Peyer's patch (tissue), 4 donors: Measurements from ENCODE around the gene PPP4R3A. TPM values are rescaled to one million over a fixed set of nuclear protein-coding genes. Genes with fewer than 3 reads are reported as not detected.

Source experiments
- DNase-seq, 3 donors: peaks; one replicate each; pipeline ENCODE4 v3.0.0-alpha.2; 2017 to 2019
- H3K27ac ChIP-seq, 4 donors: fragments of 200-600 bp; sonication (generic); one replicate each; pipeline ENCODE4 v1.5.1; 2016 to 2019
- H3K27me3 ChIP-seq, 2 donors: fragments of 200-600 bp; sonication (generic); one replicate each; pipeline ENCODE4 v1.5.1; 2019
- H3K36me3 ChIP-seq, 3 donors: fragments of 200-600 bp; sonication (generic); one replicate each; pipeline ENCODE4 v1.5.1; 2016 to 2019
- H3K4me1 ChIP-seq, 4 donors: fragments of 200-600 bp; sonication (generic); one replicate each; pipeline ENCODE4 v1.5.1; 2016 to 2019
- H3K4me3 ChIP-seq, 4 donors: fragments of 200-600 bp; sonication (generic); 1 replicate in 3 of 4; 2 replicates in 1 of 4; pipeline ENCODE4 v1.5.1; 2016 to 2019; ENCODE audit warnings: mild to moderate bottlenecking in 1 of 4
- H3K9me3 ChIP-seq, 4 donors: fragments of 200-600 bp; sonication (generic); one replicate each; pipeline ENCODE4 v1.5.1; 2016 to 2019; ENCODE audit warnings: mild to moderate bottlenecking in 1 of 4
- POLR2A ChIP-seq, 2 donors: fragments of 450-650 bp; IDR thresholded peaks; one replicate each; pipeline ENCODE4 v1.5.1; 2017; ENCODE audit warnings: antibody characterized with exemption in 2 of 2, mild to moderate bottlenecking in 2 of 2, moderate library complexity in 2 of 2
- total RNA-seq, 4 donors: library from RNA; depleted of rRNA; stranded (reverse); fragments of >200 nt; gene quantifications; one replicate each; pipeline ENCODE4 v1.1.0, GENCODE V29; 2016
- TF ChIP-seq, protein P1 (sequence below), 6 experiments: fragments of 450-650 bp in 4 of 6; fragments of 200-600 bp in 2 of 6; sonication (generic) in 1 of 6; IDR thresholded peaks; one replicate each; pipeline ENCODE4 v1.5.1; 2017 to 2019; ENCODE audit warnings: antibody characterized with exemption in 6 of 6, mild to moderate bottlenecking in 3 of 6, moderate library complexity in 1 of 6

Gene PPP4R3A
- total RNA-seq, 4 donors from 2014 or later, result 103 to 194 (median 116) TPM

DNA sequence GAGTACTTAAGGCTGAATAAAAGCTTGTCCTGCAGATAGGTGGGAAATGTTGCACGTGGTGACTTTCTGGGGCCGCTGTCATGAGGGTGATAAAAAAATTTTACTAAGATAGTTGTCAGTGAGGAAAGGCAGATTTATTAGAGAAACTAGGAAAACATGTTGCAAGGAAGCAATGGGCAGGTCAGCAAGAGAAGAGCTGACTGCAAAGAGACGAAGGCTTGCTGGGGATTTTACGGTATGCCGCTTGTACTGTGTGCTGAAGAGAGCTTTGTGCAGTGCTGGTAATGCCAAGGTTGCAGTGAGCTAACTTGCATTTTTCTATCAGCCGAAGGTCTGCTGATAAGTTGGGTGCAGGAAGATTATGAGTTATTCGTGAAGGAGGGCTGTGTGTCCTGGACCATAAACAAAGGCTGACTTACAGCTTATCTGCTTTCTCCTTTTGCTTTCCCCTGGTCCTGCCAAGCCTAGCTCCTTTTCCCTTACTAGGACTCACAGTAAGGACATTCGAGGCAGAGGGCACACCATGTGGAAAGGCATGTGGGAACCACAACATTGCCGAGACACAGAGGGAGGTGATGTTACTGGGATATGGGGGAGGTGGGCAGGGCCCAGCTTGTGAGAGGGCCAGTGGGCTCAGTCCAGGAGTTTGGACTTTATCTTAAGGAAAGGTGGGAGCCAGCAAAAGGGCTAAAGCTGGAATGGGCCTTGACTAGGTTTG lies 85.1 kb downstream of the PPP4R3A start:
- no peak overlapping the region for H3K27ac ChIP-seq
- no peak overlapping the region for H3K4me3 ChIP-seq
- no peaks in the 10 kb centered on the region for H3K27me3 ChIP-seq
- no peaks in the 10 kb centered on the region for H3K36me3 ChIP-seq
- H3K9me3 ChIP-seq, result no peaks in the 10 kb centered on the region
- TF ChIP-seq POLR2A (IDR thresholded peaks at IDR 0.05), result no peak
- TF ChIP-seq, protein P1, sequence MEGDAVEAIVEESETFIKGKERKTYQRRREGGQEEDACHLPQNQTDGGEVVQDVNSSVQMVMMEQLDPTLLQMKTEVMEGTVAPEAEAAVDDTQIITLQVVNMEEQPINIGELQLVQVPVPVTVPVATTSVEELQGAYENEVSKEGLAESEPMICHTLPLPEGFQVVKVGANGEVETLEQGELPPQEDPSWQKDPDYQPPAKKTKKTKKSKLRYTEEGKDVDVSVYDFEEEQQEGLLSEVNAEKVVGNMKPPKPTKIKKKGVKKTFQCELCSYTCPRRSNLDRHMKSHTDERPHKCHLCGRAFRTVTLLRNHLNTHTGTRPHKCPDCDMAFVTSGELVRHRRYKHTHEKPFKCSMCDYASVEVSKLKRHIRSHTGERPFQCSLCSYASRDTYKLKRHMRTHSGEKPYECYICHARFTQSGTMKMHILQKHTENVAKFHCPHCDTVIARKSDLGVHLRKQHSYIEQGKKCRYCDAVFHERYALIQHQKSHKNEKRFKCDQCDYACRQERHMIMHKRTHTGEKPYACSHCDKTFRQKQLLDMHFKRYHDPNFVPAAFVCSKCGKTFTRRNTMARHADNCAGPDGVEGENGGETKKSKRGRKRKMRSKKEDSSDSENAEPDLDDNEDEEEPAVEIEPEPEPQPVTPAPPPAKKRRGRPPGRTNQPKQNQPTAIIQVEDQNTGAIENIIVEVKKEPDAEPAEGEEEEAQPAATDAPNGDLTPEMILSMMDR (IDR thresholded peaks at IDR 0.05), result no peak
- no peak for DNase-seq
- H3K4me1 ChIP-seq, result no peaks in the 10 kb centered on the region

DNA sequence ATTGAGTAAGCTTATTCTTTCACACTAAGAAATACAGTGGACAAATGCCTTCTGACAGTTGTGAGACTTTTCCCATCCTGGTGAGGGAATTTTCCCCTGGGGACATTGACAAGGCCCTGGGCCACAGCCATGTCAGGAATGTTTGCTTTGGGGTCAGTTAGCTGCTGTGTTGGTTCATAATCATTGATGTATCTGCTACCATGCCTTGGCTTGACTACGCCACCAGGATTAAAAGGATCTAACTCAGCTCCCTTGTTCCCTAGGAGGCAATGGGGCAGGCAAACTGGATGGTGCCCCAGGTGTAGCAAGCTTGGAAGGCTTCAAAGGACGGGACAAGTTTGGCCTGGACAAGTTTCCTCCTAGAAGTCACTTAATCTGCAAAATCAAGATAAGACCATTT lies 89.4 kb downstream of the PPP4R3A start:
- Histone ChIP-seq H3K27me3 (no peaks in the 10 kb centered on the region), H3K9me3 (no peaks in the 10 kb centered on the region)
- DNase-seq, result no peak

DNA sequence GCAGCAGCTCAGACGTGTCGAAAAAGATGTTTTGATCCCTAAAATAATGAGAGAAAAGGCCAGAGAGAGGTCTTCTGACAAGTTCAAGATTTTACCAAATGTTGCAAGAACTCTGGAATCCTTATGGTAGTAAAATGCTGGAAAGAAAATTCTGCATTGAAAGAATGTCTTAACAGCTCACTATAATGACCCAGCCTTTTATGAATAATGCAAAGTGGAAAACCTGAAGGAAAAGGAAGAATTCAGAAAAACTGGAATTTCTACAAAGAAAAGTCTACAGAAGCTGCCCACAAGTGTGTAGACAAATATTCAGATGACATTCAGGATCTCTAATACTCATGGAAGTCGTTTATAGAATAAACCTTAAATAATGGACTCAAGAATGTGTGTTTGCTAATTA lies 90.7 kb downstream of the PPP4R3A start:
- Histone ChIP-seq H3K9me3 (no peaks in the 10 kb centered on the region), H3K27me3 (no peaks in the 10 kb centered on the region)
- TF ChIP-seq POLR2A (IDR thresholded peaks at IDR 0.05), result no peak
- TF ChIP-seq, protein P1 (IDR thresholded peaks at IDR 0.05), result no peak

More for the DNA sequence above, 89.4 kb downstream of the PPP4R3A start:
- H3K4me1 ChIP-seq, result peaks cover 0 to 19% (median 5%) of the 10 kb centered on the region in 4 donors
- H3K4me3 ChIP-seq, result no peak overlapping the region
- no peaks in the 10 kb centered on the region for H3K36me3 ChIP-seq
- TF ChIP-seq POLR2A (IDR thresholded peaks at IDR 0.05), result no peak
- TF ChIP-seq, protein P1 (IDR thresholded peaks at IDR 0.05), result no peak
- no peak overlapping the region for H3K27ac ChIP-seq

GRCh38 chr14:91419044-91419397 lies 91.1 kb downstream of the PPP4R3A start:
- peak in 1 of 3 donors; percentile 55 for DNase-seq
- Histone ChIP-seq H3K36me3 (no peaks in the 10 kb centered on the region), H3K9me3 (no peaks in the 10 kb centered on the region), H3K4me3 (peak overlapping the region in 3 of 4 donors; percentile 93 to 98 (median 96)), H3K4me1 (peaks cover 0 to 33% (median 14%) of the 10 kb centered on the region in 4 donors), H3K27ac (peak overlapping the region in 1 of 4 donors; percentile 98), H3K27me3 (no peaks in the 10 kb centered on the region)
- TF ChIP-seq POLR2A (IDR thresholded peaks at IDR 0.05), result no peak

More for the DNA sequence above, 90.7 kb downstream of the PPP4R3A start:
- no peak for DNase-seq
- no peaks in the 10 kb centered on the region for H3K36me3 ChIP-seq
- no peak overlapping the region for H3K4me3 ChIP-seq
- peaks cover 0 to 28% (median 11%) of the 10 kb centered on the region in 4 donors for H3K4me1 ChIP-seq
- peak overlapping the region in 1 of 4 donors; percentile 98 for H3K27ac ChIP-seq

DNA sequence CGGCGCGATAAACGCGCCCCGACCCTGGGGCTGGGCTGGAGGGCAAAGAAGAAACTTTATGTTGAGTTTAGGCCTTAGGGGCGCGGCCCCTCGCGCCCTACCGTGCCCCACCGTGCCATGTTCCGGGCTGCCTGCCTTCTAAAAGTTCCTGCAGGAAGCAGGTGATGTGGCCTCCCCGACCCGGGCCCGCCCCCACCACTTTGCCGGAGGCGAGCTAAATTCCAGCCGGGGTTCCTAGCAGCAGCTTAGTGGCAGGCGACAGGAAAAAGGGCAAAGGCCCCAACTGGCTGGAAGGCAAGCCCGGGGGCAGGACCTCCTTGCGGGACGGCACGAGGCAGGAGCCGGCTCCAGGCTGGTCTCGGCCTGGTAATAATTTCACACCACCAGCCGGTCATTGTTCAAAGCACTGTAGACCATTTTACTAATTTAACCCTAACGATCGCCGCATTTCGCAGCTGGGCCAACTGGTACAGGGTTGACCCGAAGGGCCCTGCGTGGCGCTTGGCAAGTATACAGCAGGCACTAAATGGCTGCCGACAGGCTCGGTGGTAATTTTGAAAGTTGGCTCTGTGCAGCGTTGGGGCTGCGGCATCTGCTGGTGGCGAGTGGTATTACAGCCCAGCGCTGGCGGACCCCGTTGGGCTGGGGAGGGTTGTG lies 91.6 kb downstream of the PPP4R3A start:
- H3K27me3 ChIP-seq, result no peaks in the 10 kb centered on the region
- TF ChIP-seq, protein P1 (IDR thresholded peaks at IDR 0.05), result peak; percentile 98 to 99 (median 98)
- no peak for TF ChIP-seq POLR2A (IDR thresholded peaks at IDR 0.05)
- H3K9me3 ChIP-seq, result no peaks in the 10 kb centered on the region
- H3K4me3 ChIP-seq, result peak overlapping the region; percentile 93 to 98 (median 95)
- peak; percentile 85 to 92 (median 87) for DNase-seq
- H3K4me1 ChIP-seq, result peaks cover 0 to 36% (median 19%) of the 10 kb centered on the region in 4 donors
- no peaks in the 10 kb centered on the region for H3K36me3 ChIP-seq
- H3K27ac ChIP-seq, result peak overlapping the region; percentile 80 to 98 (median 88)

- H3K9me3 ChIP-seq, result no peaks in the 10 kb centered on the region
- peak in 2 of 3 donors; percentile 57 to 72 for DNase-seq
- peak overlapping the region; percentile 93 to 98 (median 95) for H3K4me3 ChIP-seq
- H3K27ac ChIP-seq, result peak overlapping the region; percentile 80 to 98 (median 88)
- no peaks in the 10 kb centered on the region for H3K36me3 ChIP-seq
- H3K4me1 ChIP-seq, result peaks cover 0 to 36% (median 19%) of the 10 kb centered on the region in 4 donors
- H3K27me3 ChIP-seq, result no peaks in the 10 kb centered on the region
- no peak for TF ChIP-seq POLR2A (IDR thresholded peaks at IDR 0.05)
- TF ChIP-seq, protein P1 (IDR thresholded peaks at IDR 0.05), result peak in 3 of 6 experiments; percentile 33 to 45 (median 33)
Measured at GRCh38 chr14:91417983-91418386, 92.1 kb downstream of the PPP4R3A start.
